ENCODE results near the gene EMX2. TPM values are rescaled to one million over a fixed set of nuclear protein-coding genes. Genes with fewer than 3 reads are reported as not detected.

EMX2 gene
- polyA plus RNA-seq, 3 donors = 0.03 to 1.1 (median 0.79) TPM

GRCh38 chr10:117541405-117541908 lies 1.1 kb upstream of the EMX2 start:
- WGBS, 3 donors = 9 to 15% (median 11%) methylated on average over 32 of the region's 32 CpGs
- no peak overlapping the region for H3K27ac ChIP-seq (ENCODE audit: low read depth, low read length)

- no peak overlapping the region for H3K27ac ChIP-seq (ENCODE audit: low read depth, low read length)
- WGBS, 3 donors = 4 to 5% (median 4%) methylated on average over 58 to 62 of the region's 62 CpGs
Measured at GRCh38 chr10:117541909-117542705, 439 bp upstream of the EMX2 start.

- no peak overlapping the region for H3K27ac ChIP-seq (ENCODE audit: low read depth, low read length)
- WGBS, 3 donors = 1 to 2% (median 2%) methylated on average over 71 to 90 of the region's 90 CpGs
Measured at GRCh38 chr10:117543225-117544003, 868 bp downstream of the EMX2 start.

GRCh38 chr10:117544004-117544701 lies 1.6 kb downstream of the EMX2 start:
- no peak overlapping the region for H3K27ac ChIP-seq (ENCODE audit: low read depth, low read length)
- 2 to 4% (median 3%) methylated on average over 41 of the region's 41 CpGs for WGBS, 3 donors

GRCh38 chr10:117544711-117545140 lies 2.2 kb downstream of the EMX2 start:
- no peak overlapping the region for H3K27ac ChIP-seq (ENCODE audit: low read depth, low read length)
- WGBS, 3 donors = 2 to 5% (median 4%) methylated on average over 29 of the region's 29 CpGs

GRCh38 chr10:117545141-117546019 lies 2.8 kb downstream of the EMX2 start:
- no peak overlapping the region for H3K27ac ChIP-seq (ENCODE audit: low read depth, low read length)
- 6 to 9% (median 6%) methylated on average over 54 to 67 of the region's 67 CpGs for WGBS, 3 donors

GRCh38 chr10:117546020-117546580 lies 3.6 kb downstream of the EMX2 start:
- WGBS, 3 donors = 13 to 27% (median 17%) methylated on average over 16 of the region's 16 CpGs
- no peak overlapping the region for H3K27ac ChIP-seq (ENCODE audit: low read depth, low read length)

- WGBS, 3 donors = 14 to 43% (median 16%) methylated on average over 29 of the region's 29 CpGs
- no peak overlapping the region for H3K27ac ChIP-seq (ENCODE audit: low read depth, low read length)
Measured at GRCh38 chr10:117546581-117547015, 4.1 kb downstream of the EMX2 start.

GRCh38 chr10:117547016-117547715 lies 4.6 kb downstream of the EMX2 start:
- WGBS, 3 donors = 14 to 28% (median 18%) methylated on average over 19 to 20 of the region's 20 CpGs
- no peak overlapping the region for H3K27ac ChIP-seq (ENCODE audit: low read depth, low read length)

- WGBS, 3 donors = 6 to 22% (median 15%) methylated on average over 32 of the region's 32 CpGs
- no peak overlapping the region for H3K27ac ChIP-seq (ENCODE audit: low read depth, low read length)
Measured at GRCh38 chr10:117547716-117548668, 5.4 kb downstream of the EMX2 start.

GRCh38 chr10:117549100-117549585 lies 6.6 kb downstream of the EMX2 start:
- H3K27ac ChIP-seq (ENCODE audit: low read depth, low read length) = no peak overlapping the region
- 24 to 27% (median 26%) methylated on average over 6 of the region's 6 CpGs for WGBS, 3 donors

GRCh38 chr10:117550076-117550475 lies 7.5 kb downstream of the EMX2 start:
- no peak overlapping the region for H3K27ac ChIP-seq (ENCODE audit: low read depth, low read length)
- 21 to 42% (median 25%) methylated on average over 6 of the region's 6 CpGs for WGBS, 3 donors

GRCh38 chr10:117550599-117551329 lies 8.2 kb downstream of the EMX2 start:
- 6 to 21% (median 10%) methylated on average over 22 of the region's 22 CpGs for WGBS, 3 donors
- H3K27ac ChIP-seq (ENCODE audit: low read depth, low read length) = no peak overlapping the region

GRCh38 chr10:117551330-117552155 lies 9.0 kb downstream of the EMX2 start:
- 6 to 21% (median 11%) methylated on average over 45 of the region's 45 CpGs for WGBS, 3 donors
- H3K27ac ChIP-seq (ENCODE audit: low read depth, low read length) = no peak overlapping the region

Data from adipose tissue (tissue), 3 donors.